Measurements from ENCODE around the gene IPP.
"Not testable (repeated sequence)": the region's sequence is repeated elsewhere in the genome, so short reads cannot be mapped to it uniquely, and the experiment has no call there.

IPP gene

GRCh38 chr1:45694823-45695222 lies 55.6 kb downstream of the IPP start:
- TF ChIP-seq CTCF (IDR thresholded peaks at IDR 0.05; ENCODE audit: low read depth, low read length, missing control alignments), result no peak
- H3K4me3 ChIP-seq (ENCODE audit: low read depth, low read length), result no peak overlapping the region
- DNase-seq (ENCODE audit: low read depth), result no peak
- in situ Hi-C loops (cut with HindIII; ENCODE audit: low sequenced_read_pairs), result no loop called here

- in situ Hi-C loops (cut with HindIII; ENCODE audit: low sequenced_read_pairs); H3K4me3 ChIP-seq (ENCODE audit: low read depth, low read length); DNase-seq (ENCODE audit: low read depth): not testable (repeated sequence)
Measured at GRCh38 chr1:45693811-45694210, 56.6 kb downstream of the IPP start.

- TF ChIP-seq CTCF (IDR thresholded peaks at IDR 0.05; ENCODE audit: low read depth, low read length, missing control alignments), result peak; percentile 21
- in situ Hi-C loops (cut with HindIII; ENCODE audit: low sequenced_read_pairs), result no loop called here
- DNase-seq (ENCODE audit: low read depth), result peak; percentile 84
- peak within 1 kb of the TSS; percentile 99 for H3K4me3 ChIP-seq (ENCODE audit: low read depth, low read length)
Measured at GRCh38 chr1:45687754-45688740, 62.4 kb downstream of the IPP start, which contains the start of gene TMEM69. Gene TMEM69 (plus strand): TSS chr1:45688181. CDS start chr1:45691069, 2,888 bp downstream.

GRCh38 chr1:45687014-45687753 lies 63.3 kb downstream of the IPP start:
- peak overlapping the region; percentile 99 for H3K4me3 ChIP-seq (ENCODE audit: low read depth, low read length)
- TF ChIP-seq CTCF (IDR thresholded peaks at IDR 0.05; ENCODE audit: low read depth, low read length, missing control alignments), result no peak
- peak; percentile 94 for DNase-seq (ENCODE audit: low read depth)
- in situ Hi-C loops (cut with HindIII; ENCODE audit: low sequenced_read_pairs), result no loop called here

- peak within 1 kb of the TSS; percentile 99 for H3K4me3 ChIP-seq (ENCODE audit: low read depth, low read length)
- in situ Hi-C loops (cut with HindIII; ENCODE audit: low sequenced_read_pairs), result no loop called here
- peak; percentile 93 for DNase-seq (ENCODE audit: low read depth)
- TF ChIP-seq CTCF (IDR thresholded peaks at IDR 0.05; ENCODE audit: low read depth, low read length, missing control alignments), result no peak
Measured at GRCh38 chr1:45686288-45687013, 64.0 kb downstream of the IPP start, which contains the start of gene GPBP1L1. Gene GPBP1L1 (minus strand): TSS chr1:45686533. CDS start chr1:45659087, 27,446 bp downstream.

- in situ Hi-C loops (cut with HindIII; ENCODE audit: low sequenced_read_pairs), result no loop called here
- no peak for DNase-seq (ENCODE audit: low read depth)
- no peak for TF ChIP-seq CTCF (IDR thresholded peaks at IDR 0.05; ENCODE audit: low read depth, low read length, missing control alignments)
Measured at GRCh38 chr1:45686015-45686287, 64.5 kb downstream of the IPP start.

More at GRCh38 chr1:45686015-45686287, 64.5 kb downstream of the IPP start:
- peak overlapping the region; percentile 99 for H3K4me3 ChIP-seq (ENCODE audit: low read depth, low read length)
